Measurements from ENCODE around the gene BCO1.
"Not testable (repeated sequence)": the region's sequence is repeated elsewhere in the genome, so short reads cannot be mapped to it uniquely, and the experiment has no call there.

BCO1 gene, protein sequence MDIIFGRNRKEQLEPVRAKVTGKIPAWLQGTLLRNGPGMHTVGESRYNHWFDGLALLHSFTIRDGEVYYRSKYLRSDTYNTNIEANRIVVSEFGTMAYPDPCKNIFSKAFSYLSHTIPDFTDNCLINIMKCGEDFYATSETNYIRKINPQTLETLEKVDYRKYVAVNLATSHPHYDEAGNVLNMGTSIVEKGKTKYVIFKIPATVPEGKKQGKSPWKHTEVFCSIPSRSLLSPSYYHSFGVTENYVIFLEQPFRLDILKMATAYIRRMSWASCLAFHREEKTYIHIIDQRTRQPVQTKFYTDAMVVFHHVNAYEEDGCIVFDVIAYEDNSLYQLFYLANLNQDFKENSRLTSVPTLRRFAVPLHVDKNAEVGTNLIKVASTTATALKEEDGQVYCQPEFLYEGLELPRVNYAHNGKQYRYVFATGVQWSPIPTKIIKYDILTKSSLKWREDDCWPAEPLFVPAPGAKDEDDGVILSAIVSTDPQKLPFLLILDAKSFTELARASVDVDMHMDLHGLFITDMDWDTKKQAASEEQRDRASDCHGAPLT

GRCh38 chr16:81238296-81239011, at the start of gene BCO1:
Gene BCO1, plus strand, starts transcription at chr16:81238689. Its CDS starts 220 bp downstream, at chr16:81238909.
- DNase-seq (ENCODE audit: low spot score): peak; percentile 41

GRCh38 chr16:81189100-81189664, 49.3 kb upstream of the BCO1 start:
- peak; percentile 59 for DNase-seq (ENCODE audit: low spot score)

DNA sequence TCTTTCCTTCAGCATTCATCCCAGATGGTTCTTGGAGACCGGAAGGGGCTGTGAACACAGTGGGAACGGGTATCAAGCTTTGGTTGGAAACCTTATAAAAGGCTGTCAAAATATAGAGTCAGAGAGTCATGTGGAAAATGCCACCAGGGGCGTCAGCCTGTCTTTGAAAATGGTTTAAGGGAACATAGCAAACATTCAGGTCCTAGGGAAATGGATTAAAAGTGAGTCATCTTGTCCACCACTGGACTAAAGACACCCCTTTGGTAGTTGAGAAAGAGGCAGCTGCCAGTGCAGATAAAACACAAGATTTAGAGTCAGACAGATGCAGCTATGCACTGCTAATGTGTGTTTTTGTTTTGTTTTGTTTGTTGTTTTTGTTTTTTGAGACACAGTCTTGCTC, 47.8 kb upstream of the BCO1 start:
- DNase-seq (ENCODE audit: low spot score): peak; percentile 56

DNA sequence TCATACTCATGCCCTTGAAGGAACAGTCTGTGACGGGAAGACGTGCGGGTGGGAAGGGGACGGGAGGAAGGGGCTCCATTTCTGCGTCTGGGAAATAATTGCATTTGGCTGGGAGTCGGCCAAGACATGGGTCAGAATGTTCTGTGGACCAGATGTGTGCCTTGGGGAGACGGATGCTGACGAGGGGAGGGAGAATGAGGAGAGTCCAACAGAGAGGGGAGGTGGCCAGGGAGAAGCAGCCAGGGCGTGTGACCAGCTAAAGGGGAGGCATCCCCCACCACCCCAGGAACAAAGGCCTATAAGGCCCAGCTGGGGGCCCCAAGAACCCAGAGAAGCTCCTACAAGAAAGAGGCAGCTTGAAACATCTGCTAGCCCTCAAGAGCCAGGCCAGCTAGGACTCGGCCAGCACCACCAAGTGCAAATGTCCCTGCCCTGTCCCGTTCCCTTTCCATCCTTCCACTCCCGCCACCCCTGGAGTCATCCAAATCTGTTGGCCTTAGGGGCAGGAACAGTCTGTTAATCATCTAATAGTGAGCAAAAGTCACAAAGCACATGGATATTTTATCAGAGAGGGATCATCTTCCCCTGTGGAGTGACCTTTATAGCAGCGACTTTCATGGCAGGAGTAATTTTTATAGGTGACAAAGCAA, 42.5 kb upstream of the BCO1 start:
- no peak for DNase-seq (ENCODE audit: low spot score)

GRCh38 chr16:81198635-81199034, 39.9 kb upstream of the BCO1 start:
- peak; percentile 52 for DNase-seq (ENCODE audit: low spot score)

DNA sequence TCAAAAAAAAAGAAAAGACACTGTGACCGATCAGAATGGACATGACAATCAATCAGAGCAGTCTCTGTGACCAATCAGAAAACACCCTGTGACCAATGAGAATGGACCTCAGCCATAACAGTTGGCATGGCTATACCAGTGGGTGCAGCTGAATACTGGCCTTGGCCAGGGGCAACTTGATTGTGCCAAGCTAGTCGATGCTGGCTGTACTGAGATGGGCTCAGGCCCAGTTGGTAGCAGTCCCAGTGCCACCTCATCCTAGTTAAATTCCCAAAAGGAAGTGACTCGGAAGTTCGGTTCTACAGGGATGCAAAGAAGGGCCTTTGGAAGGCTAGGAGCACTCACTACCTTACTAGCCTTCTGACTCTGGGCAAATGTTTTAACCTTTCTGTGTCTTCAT, 37.2 kb upstream of the BCO1 start:
- no peak for DNase-seq (ENCODE audit: low spot score)

DNA sequence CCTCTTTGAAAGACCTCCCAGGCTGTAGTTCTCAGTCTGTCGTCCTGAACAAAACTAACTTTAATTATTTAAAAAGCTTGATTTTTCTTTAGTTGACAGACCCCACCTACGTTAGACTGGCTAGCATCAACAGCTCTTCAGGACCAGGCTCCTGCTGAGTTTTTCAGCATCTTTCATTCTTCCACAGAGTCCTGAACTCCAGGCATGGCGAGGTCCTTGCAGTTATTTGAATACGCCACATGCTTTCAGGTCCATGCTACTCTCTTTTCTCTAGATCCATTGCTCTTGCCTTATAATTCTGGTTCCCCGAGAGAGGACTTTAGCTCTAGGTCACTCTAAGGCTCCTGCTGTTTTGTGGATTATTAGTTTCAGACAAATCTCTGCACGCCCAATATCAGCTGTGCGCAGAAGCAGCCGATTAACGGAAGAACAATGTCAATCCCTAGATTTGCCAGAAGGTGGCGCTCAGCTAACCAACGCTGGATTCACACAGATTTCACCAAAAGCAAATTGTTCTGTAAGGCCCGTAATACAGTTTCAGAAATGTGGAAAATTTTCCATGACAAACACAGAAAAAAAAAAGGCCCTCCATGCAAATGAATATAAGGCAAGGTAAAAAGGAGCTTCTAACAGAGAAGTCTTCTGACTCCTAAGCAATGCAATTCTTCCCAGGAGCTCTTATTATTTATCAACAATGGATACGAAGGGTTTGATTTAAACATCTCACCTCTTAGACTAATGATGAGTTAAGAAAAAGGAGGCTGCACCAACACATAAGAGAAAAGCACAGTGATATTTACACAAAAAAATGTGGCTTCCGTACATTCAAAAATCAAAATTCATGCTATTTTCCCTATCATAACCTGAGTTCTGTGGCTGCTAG, 33.5 kb upstream of the BCO1 start:
- peak; percentile 76 for DNase-seq (ENCODE audit: low spot score)

GRCh38 chr16:81207076-81207475, 31.4 kb upstream of the BCO1 start:
- no peak for DNase-seq (ENCODE audit: low spot score)

GRCh38 chr16:81210807-81211206, 27.7 kb upstream of the BCO1 start:
- no peak for DNase-seq (ENCODE audit: low spot score)

DNA sequence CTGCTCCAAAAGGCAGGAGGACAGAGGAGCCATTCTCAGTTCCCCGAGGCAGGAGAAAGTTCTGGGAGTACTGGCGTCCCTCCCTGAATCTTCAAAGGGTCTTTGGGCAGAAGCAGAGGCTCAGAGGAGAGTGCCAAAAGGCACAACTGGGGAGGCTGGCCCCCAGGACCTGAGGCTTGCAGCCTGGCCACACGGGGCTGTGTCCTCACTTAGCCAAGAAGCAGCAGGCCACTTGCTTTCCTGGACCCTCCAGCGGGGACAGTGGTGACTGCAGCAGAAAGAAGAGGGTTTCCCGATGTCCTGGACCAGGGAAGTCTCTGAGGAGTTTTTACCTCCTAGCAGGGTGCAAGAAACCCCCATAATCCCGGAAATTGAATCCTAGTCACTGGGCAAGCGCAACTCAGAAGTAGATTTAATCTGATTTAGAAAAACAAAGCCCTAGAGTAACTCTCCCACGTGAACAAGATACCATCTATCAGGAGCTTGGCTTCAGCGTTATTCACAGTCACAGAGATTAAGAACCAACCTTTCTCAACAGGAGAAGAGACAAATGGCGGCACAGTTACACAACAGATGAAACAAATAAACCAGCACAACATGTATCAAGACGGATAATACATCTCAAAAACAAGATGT, 25.5 kb upstream of the BCO1 start:
- DNase-seq (ENCODE audit: low spot score): no peak

- peak; percentile 70 for DNase-seq (ENCODE audit: low spot score)
Observed at GRCh38 chr16:81214745-81215166, 23.7 kb upstream of the BCO1 start.

- DNase-seq (ENCODE audit: low spot score): no peak
Observed at GRCh38 chr16:81216114-81216513, 22.4 kb upstream of the BCO1 start.

DNA sequence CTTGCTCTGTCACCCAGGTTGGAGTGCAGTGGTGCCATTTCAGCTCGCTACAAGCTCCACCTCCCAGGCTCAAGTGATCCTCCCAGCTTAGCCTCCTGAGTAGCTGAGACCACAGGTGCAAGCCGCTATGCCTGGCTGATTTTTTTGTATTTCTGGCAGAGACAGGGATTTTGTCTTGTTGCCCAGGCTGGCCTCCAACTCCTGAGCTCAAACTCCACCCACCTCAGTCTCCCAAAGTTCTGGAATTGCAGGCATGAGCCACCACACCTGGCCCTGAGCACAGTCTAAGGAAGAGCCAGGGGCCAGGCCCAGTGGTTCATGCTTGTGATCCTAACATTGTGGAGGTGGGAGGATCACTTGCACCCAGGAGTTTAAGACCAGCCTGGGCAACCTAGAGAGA, 21.8 kb upstream of the BCO1 start:
- no peak for DNase-seq (ENCODE audit: low spot score)

DNA sequence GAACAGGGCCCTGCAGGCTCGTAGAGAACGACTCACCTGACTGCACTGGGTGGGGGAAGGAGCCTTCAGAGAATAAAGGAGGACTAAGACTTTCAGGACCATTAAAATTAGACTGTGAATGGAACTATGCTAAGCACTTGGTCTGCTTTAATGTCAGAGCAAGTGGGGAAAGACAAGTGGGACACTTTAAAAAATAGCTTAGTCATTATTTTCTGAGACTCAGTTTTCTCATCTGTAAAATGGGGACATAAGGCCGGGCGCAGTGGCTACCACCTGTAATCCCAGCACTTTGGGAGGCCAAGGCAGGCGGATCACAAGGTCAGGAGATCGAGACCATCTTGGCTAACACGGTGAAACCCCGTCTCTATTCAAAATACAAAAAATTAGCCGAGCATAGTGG, 19.3 kb upstream of the BCO1 start:
- no peak for DNase-seq (ENCODE audit: low spot score)

DNA sequence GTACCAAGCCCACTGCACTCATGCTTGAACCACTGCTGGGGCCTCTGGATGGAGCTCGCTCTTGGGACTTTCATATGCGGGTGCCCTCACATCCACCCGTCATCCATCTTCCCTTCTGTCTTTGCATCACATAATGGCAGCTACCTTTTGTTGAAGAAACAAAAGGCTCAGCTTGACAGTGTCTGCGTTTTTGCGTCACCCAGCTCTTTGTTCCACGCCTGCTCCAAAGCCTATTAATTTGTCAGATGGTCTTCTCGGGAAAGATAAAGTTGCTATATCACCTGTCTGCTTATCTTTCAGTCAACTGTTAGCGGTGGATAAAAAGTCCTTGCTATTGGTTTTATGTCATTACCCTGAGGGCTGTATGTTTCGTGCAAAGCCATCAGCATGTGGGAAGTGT, 18.1 kb upstream of the BCO1 start:
- no peak for DNase-seq (ENCODE audit: low spot score)

DNA sequence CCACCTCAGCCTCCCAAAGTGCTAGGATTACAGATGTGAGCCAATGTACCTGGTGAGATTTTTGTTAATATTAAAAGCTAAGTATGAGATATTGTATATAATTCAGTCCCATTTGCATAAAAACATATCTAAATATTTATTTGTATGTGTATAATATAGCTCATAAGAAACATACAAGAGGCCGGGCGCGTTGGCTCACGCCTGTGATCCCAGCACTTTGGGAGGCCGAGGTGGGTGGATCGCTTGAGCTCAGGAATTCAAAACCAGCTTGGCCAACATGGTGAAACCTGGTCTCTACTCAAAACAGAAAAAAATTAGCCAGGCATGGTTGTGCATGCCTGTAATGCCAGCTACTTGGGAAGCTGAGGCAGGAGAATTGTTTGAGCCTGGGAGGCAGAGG, 16.8 kb upstream of the BCO1 start:
- DNase-seq (ENCODE audit: low spot score): no peak

DNA sequence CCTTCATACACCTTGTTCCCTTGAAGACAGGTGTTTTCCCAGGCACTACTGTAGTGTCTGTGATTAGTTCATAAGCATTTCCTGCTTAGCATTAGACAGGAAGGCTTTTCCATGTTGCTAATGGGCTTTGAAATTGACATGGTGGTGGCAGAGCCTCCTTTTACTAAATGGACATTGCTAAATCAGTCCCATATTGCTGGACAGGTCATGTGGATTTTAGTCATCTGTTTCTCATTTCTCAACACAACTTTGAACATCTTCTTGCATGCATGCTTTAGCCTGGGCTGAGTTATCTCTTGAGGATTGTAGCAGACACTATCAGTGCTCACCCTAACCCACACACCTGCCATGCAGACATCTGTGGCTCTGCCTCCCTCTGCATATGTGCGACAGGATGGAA, 13.7 kb upstream of the BCO1 start:
- DNase-seq (ENCODE audit: low spot score): no peak

- not testable (repeated sequence) for DNase-seq (ENCODE audit: low spot score)
Observed at GRCh38 chr16:81225697-81226096, 12.8 kb upstream of the BCO1 start.

DNA sequence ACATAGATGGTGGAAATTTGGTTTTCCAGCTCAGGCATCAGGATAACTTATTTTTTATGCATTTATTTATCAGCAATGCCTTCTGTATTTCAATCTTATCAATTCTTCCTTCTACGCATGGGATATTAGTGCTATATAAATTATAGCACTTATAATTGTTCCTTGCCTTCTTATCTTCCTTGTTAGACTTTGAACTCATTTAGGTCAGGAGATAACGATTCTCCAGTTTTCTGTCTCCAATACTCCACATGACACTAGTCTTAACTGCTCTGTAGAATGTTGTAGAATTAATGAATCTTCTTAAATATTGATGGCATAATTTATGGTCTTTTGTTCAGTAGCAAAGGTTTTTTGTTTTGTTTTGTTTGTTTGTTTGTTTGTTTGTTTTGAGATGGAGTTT, 10.7 kb upstream of the BCO1 start:
- DNase-seq (ENCODE audit: low spot score): no peak

GRCh38 chr16:81229811-81230210, 8.7 kb upstream of the BCO1 start:
- DNase-seq (ENCODE audit: low spot score): no peak

DNA sequence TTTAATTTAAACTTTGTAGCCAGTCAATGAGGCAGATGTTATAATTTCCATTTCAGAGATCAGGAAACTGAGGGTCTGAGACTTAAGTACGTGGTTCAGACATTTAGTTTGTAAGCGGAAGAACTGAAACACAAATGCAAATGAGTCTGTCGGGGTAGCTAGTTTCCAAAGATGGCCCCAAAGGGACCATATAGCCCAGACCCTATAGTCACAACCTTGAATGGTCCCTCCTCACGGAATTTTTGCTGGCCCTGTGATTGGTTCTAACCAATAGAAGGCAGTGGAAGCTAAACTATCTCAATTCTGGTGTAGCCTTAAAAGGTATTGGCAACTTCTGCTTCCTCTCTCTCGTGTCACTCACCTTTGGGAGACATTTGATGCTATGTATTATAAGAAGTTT, 7.5 kb upstream of the BCO1 start:
- DNase-seq (ENCODE audit: low spot score): no peak
